WTC11 (cell line): ENCODE results near the gene TLR3. TPM values are rescaled to one million over a fixed set of nuclear protein-coding genes. Genes with fewer than 3 reads are reported as not detected.

Experiments used
- total RNA-seq: library from RNA; stranded (reverse); gene quantifications from 3 replicates; pipeline ENCODE4 v1.2.3, GENCODE V29; 2021

Gene TLR3
- total RNA-seq, 1 experiment from 2014 or later, result 1.8 TPM

Other genes starting within 250 kb of the TLR3 start
- 11.3 to 14.6 TPM (median 12.0 TPM) in 3 replicates for gene FAM149A, start 35.5 kb downstream of the TLR3 start, total RNA-seq
- gene CYP4V2, start 122.4 kb downstream of the TLR3 start, total RNA-seq, result 2.0 to 3.1 TPM (median 2.2 TPM) in 3 replicates
- gene KLKB1, start 158.4 kb downstream of the TLR3 start, total RNA-seq, result 9.8 to 10.1 TPM (median 10.1 TPM) in 3 replicates
- 1.6 to 1.9 TPM (median 1.6 TPM) in 3 replicates for gene F11, start 197.0 kb downstream of the TLR3 start, total RNA-seq